Measurements from ENCODE around the gene FNDC11. TPM values are rescaled to one million over a fixed set of nuclear protein-coding genes. Genes with fewer than 3 reads are reported as not detected.

FNDC11 gene
- total and polyA plus RNA-seq, 2 donors (not counting 3 experiments of a cell fraction or from before 2014, with no cell fraction given): 0.71 to 1.9 TPM

DNA sequence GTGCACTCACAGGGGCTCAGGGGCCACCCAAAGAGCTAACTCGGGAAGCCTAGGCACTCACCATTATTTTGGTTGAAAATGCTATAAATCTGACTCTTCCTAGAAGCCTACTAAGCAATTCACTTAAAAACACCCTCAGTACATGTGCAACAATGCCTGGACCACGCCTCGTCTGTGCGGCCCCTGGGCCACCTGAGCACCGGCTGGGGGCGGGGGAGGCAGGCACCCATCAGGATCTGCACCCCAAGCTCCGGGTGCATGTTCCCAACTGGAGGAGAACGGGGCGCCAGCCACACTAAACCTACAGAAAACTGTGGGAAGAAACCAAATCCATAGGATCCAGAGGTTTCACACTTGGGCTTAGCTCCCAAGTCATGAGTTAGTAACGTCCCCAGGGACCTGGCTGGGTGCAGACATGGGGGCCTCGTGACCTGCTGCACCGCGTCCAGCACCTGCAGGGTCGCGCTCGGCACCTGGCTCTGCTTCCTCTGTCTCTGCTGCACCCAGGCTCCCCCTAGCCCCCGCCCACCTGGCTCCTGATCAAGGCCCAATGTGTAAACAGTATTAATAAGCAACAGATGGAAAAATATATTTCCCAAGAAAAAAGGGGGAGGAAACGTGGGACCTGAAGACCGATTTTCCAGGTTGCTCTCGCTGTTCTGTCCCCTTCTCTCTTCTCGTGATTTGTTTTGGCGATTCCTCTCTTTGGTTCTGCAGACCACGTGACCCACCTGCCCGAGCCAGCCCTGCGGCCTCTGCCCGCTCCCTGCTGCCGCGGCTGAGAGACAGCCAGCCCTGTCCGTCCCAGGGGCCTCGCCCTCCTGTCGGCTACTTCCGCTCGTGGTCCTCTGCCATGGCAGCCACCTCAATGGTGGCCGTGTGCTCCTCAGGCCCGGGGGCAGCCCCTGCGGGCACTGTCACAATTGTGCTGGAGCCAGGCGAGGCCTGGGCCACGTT, 35.6 kb downstream of the FNDC11 start:
- no peak overlapping the region for H3K4me3 ChIP-seq (replicated peaks in 1 of 3; ENCODE audit: insufficient read depth in 1 of 3, low read depth in 1 of 3, low read length in 3 of 3)
- no peak overlapping the region for H2AFZ ChIP-seq (ENCODE audit: low read depth, low read length)
- no peaks in the 10 kb centered on the region for H3K9me1 ChIP-seq (replicated peaks; ENCODE audit: control insufficient read depth, extremely low read depth, insufficient read depth, low read length)
- BruUV-seq (replicated peaks): no TSS peak
- H3K4me1 ChIP-seq (ENCODE audit: control insufficient read depth, extremely low read depth, insufficient read depth, low read length): no peaks in the 10 kb centered on the region
- H3K9ac ChIP-seq (replicated peaks; ENCODE audit: extremely low read depth, insufficient read depth, low read length): no peak overlapping the region
- no peak overlapping the region for H3K27ac ChIP-seq (ENCODE audit: insufficient read depth, low read depth, low read length)
- no peaks in the 10 kb centered on the region for H4K20me1 ChIP-seq (replicated peaks; ENCODE audit: control insufficient read depth, extremely low read depth, insufficient read depth, low read length)
- no peaks in the 10 kb centered on the region for H3K9me3 ChIP-seq (replicated peaks; ENCODE audit: control insufficient read depth, insufficient read depth, low read length)
- no peak overlapping the region for H3K4me2 ChIP-seq (ENCODE audit: insufficient read depth, low read length)
- DNase-seq (ENCODE audit: low read depth, low spot score) (no peak), FAIRE-seq (no peak)
- CTCF ChIA-PET: no interaction called here
- no peak for TF ChIP-seq JUN (IDR thresholded peaks at IDR 0.05; ENCODE audit: borderline replicate concordance, insufficient read depth, insufficient read length, low read depth)
- no peak for TF ChIP-seq MYC (IDR thresholded peaks at IDR 0.05; ENCODE audit: low read depth, low read length)
- no peak for TF ChIP-seq GATA2 (IDR thresholded peaks at IDR 0.05; ENCODE audit: insufficient read depth, insufficient read length, low read depth, low read length)
- TF ChIP-seq, protein P1, sequence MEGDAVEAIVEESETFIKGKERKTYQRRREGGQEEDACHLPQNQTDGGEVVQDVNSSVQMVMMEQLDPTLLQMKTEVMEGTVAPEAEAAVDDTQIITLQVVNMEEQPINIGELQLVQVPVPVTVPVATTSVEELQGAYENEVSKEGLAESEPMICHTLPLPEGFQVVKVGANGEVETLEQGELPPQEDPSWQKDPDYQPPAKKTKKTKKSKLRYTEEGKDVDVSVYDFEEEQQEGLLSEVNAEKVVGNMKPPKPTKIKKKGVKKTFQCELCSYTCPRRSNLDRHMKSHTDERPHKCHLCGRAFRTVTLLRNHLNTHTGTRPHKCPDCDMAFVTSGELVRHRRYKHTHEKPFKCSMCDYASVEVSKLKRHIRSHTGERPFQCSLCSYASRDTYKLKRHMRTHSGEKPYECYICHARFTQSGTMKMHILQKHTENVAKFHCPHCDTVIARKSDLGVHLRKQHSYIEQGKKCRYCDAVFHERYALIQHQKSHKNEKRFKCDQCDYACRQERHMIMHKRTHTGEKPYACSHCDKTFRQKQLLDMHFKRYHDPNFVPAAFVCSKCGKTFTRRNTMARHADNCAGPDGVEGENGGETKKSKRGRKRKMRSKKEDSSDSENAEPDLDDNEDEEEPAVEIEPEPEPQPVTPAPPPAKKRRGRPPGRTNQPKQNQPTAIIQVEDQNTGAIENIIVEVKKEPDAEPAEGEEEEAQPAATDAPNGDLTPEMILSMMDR (IDR thresholded peaks at IDR 0.05; ENCODE audit: extremely low read depth in 1 of 2, insufficient read depth in 1 of 2, low read depth in 1 of 2, low read length in 2 of 2): no peak
- TF ChIP-seq, protein P2, sequence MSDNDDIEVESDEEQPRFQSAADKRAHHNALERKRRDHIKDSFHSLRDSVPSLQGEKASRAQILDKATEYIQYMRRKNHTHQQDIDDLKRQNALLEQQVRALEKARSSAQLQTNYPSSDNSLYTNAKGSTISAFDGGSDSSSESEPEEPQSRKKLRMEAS (IDR thresholded peaks at IDR 0.05; ENCODE audit: insufficient read depth, insufficient read length): no peak
- TF ChIP-seq POLR2A (IDR thresholded peaks at IDR 0.05; ENCODE audit: low read depth, low read length): no peak
- TF ChIP-seq POLR2AphosphoS5 (IDR thresholded peaks at IDR 0.05; ENCODE audit: insufficient read depth, low read depth, low read length): no peak
- intact Hi-C loops (cut with micrococcal nuclease): loop anchor here (10.0 kb wide), 1 partner anchor 425 kb away; no protein-coding TSS in a partner anchor
- H3K27me3 ChIP-seq (ENCODE audit: control insufficient read depth in 2 of 2, insufficient read depth in 2 of 2, low read length in 2 of 2): no peaks in the 10 kb centered on the region
- H3K36me3 ChIP-seq (ENCODE audit: control insufficient read depth in 2 of 2, extremely low read depth in 1 of 2, insufficient read depth in 2 of 2, low read length in 2 of 2): peaks cover 0 to 36% of the 10 kb centered on the region in 2 experiments
- no peaks in the 10 kb centered on the region for H3K79me2 ChIP-seq (ENCODE audit: control insufficient read depth, insufficient read depth, low read length)
- dilution Hi-C loops (cut with MboI; ENCODE audit: extremely low pct_ligation_motif_present, low sequenced_read_pairs): no loop called here
- POLR2A ChIA-PET: no interaction called here

All from endothelial cell of umbilical vein (primary cell).